ENCODE results near the gene SNX4. TPM values are rescaled to one million over a fixed set of nuclear protein-coding genes. Genes with fewer than 3 reads are reported as not detected.

SNX4 gene
- total and polyA plus RNA-seq, 2 of the 8 experiments (the other 6 are each of a cell fraction or from before 2014, with no cell fraction given): 7.2 to 23.1 TPM

- TF ChIP-seq CEBPB (IDR thresholded peaks at IDR 0.05; ENCODE audit: low read depth, low read length): no peak
- TF ChIP-seq CTCF (IDR thresholded peaks at IDR 0.05; ENCODE audit: control extremely low read depth in 1 of 3, insufficient read depth in 1 of 3, low read depth in 1 of 3, low read length in 3 of 3): no peak
- no peak for TF ChIP-seq KDM1A (IDR thresholded peaks at IDR 0.05; ENCODE audit: borderline replicate concordance, low read length)
- no peak for TF ChIP-seq TBP (IDR thresholded peaks at IDR 0.05; ENCODE audit: low read depth, low read length)
- no peak for TF ChIP-seq E2F6 (IDR thresholded peaks at IDR 0.05)
- TF ChIP-seq JUND (IDR thresholded peaks at IDR 0.05; ENCODE audit: low read length): no peak
- no peak for TF ChIP-seq PHF8 (conservative IDR thresholded peaks at IDR 0.05; ENCODE audit: low read depth, low read length)
- no peak for TF ChIP-seq SUZ12 (IDR thresholded peaks at IDR 0.05; ENCODE audit: low read length)
- TF ChIP-seq BACH1 (IDR thresholded peaks at IDR 0.05; ENCODE audit: low read length): no peak
- no peak for TF ChIP-seq TEAD4 (IDR thresholded peaks at IDR 0.05; ENCODE audit: low read depth, low read length)
- no peak for TF ChIP-seq CBX8 (IDR thresholded peaks at IDR 0.05; ENCODE audit: borderline replicate concordance, low read depth, low read length)
Observed at GRCh38 chr3:125460233-125460632, 59.8 kb downstream of the SNX4 start (continued).
